NCI-H526 (cell line): ENCODE data around the gene SRSF12.

ENCODE experiments used
- DNase-seq, 2 experiments: peaks; one replicate each; lab custom pipeline; 2025; lab: John Stamatoyannopoulos, UW

SRSF12 gene

DNA sequence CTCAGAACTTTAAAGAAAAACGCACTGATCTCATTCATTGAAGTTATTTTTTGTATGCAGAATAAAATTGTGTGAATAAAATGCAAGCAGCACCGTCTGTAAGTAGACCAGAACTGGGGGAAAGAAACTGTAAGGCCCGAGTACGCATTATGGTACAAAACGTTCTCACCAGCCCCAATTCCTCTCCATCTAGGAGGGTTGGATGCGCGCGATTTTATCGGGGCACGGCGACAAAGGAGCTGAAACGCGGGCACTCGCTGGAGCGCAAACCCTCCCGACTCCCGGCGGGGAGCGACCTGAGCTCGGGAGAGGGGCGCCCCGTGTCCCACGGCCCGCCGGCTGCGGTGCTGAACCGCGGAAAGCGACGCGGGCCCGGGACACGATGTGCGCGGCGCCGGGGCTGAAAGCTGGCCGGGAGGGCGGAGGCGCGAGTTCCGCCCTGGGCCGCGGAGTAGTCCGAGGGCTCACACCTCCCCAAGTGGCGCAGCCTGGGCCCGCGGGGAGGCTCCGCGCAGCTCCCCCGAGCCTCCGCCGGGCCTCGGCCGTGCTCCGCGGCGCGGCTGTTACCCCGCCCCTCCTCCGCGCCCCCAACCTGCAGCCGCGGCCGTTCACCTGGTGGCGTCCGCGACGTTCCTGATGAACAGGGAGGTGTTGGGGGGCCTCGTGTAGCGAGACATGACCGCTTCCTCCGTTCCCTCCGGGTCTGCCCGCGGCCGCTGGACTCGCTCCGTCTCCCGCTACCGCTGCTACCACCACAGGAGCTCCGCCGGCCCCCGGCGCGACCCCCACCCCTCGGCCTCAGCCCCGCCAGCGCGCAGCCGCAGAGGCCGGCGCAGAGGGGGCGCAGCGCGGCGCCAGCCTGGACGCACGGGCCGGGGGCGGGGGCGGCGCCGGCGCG is at the start of gene SRSF12:
Gene SRSF12 (minus strand): TSS at position 861 of the 898 bp plus-strand sequence. CDS start 184 bp downstream, at position 677.
- peak; percentile 29 to 86 for DNase-seq

GRCh38 chr6:89162047-89162371 is 44.1 kb upstream of the SRSF12 start:
- no peak for DNase-seq

DNA sequence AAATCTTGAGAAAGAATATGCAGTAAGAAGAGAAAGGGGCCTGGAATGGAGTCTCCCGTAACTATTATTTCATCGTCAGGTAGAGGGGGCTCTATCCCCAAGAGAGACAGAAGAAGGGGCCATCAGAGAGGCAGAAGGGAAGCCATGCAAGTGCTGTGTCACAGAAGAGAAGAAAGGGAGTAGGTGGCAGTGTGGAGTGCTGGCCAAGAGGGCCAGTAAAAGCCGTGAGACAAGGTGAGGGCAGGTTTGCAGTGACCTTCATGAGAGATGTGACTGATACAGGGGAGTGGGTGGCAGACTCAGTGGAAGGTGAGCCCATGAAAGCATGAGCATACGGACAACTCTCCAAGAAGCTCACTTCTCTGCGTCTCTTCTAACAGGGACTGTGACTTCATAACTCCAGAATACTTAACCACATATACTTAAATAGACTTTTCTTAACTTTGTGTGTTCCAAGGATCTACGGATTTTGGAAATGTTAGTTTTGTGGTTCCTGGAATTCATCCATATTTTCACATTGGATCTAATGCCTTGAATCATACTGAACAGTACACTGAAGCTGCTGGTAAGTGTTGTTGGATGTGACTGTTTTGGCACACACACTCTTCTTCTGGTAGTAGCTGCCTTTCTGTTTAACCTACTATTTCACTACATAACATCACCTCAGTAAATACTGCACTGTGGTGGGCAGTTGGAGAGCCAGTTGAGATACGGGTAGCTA is 43.6 kb upstream of the SRSF12 start:
- DNase-seq = peak in 1 of 2 experiments; percentile 3

- no peak for DNase-seq
Measured at GRCh38 chr6:89160331-89161092, 42.6 kb upstream of the SRSF12 start.

GRCh38 chr6:89154131-89154530 is 36.3 kb upstream of the SRSF12 start:
- DNase-seq = no peak

DNA sequence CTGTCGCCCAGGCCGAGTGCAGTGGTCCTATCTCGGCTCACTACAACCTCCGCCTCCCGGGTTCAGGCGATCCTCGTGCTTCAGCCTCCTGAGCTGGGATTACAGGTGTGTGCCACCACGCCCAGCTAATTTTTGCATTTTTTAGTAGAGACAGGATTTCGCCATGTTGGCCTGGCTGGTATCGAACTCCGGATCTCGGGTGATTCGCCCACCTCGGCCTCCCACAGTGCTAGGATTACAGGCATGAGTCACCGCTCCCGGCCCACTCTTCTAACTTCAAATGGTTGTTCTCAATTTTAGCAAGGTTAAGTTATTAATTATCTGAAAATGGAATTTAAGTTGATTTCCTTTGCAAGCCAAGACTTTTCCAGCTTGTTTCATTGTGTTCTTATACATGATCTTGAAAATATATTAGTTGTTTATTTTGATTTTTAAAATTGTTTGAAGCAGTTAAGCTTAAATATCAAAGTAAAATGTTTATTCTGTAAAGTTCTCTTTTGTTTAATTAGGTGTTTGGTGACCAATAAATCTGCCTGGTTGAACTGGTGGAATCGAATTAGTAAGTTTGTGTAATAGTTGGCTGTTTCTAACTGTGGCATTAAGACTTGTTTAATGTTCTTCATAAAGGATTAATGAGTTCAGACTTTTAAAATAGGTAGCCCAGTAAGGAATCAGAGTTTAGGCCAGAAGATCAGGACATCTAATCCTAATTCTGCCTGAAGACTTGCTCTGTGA is 30.3 kb upstream of the SRSF12 start:
- DNase-seq = no peak

DNA sequence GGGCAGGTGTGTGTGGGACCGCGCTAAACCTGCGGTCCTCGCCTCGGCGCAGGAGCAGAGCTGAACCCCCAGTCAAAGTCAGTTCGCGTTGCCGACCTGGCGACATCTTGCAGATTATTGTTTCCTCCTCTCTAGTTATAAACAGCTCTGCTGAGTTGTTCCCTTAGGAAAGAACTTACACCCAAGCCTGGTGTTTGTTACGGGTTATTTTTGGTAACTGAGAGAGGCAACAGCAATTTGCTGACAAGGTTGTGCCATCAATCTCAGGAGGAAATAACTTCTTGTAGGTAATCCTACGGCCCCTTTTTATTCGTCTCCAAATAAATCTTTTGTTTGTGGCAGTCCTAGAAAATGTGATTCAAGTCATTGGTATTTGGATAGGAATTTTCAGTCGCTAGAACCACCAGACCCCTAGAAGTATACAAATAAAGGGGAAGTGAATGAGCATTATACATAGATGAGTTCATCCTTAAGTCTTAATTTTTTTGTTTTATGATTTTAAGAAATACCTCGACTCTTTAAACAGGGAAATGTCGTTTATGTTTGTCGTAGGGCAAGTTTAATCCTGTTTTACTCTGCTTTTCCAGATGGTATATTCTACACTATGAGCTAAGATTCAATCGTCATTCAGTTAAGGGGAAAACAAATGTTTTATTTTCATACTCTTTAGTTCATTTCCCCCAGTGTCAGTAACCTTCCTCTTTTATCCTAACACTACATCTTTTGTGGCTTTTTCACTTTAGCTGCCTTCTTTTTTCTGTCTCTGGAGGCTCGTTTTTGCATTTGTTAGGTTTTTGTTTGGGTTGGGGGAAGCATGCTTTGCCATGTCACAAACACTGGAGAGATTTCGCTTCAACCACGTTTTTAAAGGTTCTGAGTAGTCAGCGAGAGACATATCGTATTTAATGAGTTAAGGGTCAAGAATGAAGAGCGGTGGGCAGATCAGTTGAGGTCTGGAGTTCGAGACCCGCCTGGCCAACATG is 29.1 kb upstream of the SRSF12 start:
- peak in 1 of 2 experiments; percentile 61 for DNase-seq

DNA sequence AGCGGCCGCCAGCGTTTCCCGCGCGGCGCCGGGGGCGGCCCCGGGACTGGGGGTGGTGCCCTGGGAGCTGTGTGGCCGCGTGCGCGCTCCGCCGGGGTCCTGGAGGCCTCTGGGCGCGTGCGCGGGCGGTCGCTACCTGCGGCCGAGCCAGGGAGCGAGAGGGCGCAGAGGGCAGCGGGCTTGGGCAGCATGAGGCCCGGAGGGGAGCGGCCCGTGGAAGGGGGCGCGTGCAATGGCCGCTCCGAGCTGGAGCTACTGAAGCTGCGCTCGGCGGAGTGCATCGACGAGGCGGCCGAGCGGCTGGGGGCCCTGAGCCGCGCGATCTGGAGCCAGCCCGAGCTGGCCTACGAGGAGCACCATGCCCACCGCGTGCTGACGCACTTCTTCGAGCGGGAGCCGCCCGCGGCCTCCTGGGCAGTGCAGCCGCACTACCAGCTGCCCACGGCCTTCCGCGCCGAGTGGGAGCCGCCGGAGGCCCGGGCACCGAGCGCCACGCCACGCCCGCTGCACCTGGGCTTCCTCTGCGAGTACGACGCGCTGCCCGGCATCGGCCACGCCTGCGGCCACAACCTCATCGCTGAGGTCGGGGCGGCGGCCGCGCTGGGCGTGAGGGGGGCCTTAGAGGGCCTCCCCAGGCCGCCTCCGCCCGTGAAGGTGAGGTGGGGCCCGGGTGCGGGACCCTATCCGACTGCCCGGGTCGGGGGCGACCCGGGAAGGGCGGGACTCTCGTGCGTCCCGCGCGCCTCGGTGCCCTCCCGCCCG is 28.3 kb upstream of the SRSF12 start, which contains the start of gene PM20D2:
Gene PM20D2 (plus strand): TSS at position 100 of the 762 bp plus-strand sequence. CDS start 90 bp downstream, at position 190.
- peak; percentile 28 to 83 for DNase-seq

DNA sequence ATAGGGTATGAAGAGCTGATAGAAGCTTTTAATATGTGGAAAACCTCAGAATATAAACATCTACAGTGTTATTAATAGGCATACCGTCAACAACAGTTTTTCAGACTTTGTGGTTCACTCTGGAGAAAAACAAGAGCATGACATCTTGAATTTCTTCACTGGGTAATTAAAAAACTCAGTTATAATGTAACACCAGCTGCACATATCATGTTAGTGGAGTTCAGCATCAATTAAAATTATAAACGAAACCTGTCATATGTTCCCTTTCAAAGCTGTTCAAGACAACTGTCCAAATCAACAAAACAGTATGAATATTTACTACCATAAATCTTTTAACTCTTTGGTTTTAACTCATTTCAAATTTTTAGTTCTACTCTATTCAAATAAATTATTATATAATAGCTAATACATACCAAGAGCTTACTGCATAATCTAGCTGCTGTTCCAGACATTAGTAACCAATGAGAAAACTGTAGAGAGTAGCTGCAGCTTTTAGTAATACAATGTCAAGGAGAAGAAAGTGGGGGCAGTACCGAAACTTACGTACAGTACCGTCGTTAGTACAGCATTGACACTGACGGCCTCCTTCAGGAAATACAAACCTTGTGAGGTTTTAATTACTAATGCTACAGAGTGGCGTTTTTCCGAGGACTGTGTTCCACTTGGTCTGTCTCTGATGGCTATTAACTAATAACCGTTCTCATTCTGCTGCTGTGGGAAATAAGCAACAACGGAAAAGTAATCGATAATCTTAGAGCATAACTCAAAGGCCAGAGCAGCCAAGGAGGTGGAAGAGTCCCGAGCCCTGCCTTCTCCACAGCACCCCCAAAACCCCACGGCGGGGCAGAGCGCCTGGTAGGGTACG is 27.5 kb upstream of the SRSF12 start:
- DNase-seq = peak; percentile 5 to 19

GRCh38 chr6:89144354-89144906 is 26.6 kb upstream of the SRSF12 start:
- peak; percentile 94 to 97 for DNase-seq

DNA sequence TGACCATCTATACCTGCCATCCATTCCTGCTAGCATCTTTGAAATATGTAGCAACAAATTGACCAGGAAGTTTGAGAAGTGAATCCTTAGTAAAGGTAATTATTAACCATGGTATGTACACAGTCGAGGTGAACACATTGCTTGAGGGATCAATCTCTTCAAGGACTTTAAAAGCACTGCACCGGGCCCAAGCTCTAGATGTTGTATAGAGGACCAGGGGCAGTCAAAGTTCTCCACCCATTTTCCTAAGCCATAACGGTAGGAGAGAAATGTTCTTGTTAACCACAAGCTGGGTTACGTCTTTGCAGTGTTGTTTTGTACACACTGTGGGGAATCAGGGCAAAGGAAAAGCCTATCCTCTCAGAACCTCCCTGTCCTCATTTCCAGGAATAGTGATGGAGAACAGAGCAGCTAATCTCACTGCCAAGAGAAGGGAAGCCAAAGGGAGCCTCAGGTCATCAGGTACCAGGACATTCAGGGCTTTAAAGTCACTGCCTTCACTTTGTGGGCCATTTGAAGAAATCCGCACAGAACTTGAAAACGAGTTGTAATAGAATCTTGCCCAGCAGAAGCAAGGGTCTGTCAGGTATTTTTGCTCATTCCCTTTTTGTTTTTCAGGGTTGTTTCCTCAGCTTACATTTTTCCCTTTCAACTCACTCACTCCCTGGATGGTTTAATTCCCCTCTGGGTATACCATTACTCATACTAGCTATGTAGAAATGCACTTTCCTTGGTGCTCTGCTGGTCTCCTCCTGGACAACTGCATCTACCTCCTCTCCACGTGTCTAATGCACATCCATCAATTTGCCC is 22.7 kb upstream of the SRSF12 start:
- peak in 1 of 2 experiments; percentile 24 for DNase-seq

DNA sequence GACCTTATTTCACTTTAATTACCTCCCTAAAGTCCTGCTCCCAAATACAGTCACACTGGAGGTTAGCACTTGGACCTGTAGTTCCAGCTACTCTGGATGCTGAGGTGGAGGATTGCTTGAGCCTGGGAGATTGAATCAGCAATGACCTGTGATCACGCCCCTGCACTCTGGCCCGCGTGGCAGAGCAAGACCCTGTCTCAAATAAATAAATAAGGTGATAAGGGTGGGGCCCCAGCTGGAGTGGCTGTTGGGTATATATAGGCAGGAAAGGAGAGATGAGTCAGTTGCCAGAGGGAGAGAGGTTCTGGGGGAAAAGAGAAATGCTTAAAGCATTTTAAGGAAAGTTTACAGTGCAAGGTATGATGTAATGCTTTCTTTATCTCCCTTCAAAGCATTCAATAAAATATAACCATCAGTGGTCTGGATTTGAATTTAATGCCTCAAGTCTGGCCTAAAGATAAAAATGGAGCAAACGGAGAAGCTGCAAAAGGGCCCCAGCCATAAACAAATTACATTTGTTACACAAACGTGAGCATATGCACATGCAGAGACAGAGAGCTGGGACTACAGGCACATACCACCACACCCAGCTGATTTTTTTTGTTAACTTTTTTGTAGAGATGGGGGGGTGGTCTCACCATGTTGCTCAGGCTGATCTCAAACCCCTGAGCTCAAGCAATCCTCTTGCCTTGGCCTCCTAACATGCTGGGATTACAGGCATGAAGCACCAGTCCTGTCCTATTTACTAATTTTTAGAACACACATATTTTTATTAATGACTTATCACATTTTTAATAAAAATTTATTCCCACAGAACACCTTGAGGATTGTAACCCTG is 21.9 kb upstream of the SRSF12 start:
- DNase-seq = peak in 1 of 2 experiments; percentile 15

- DNase-seq = no peak
Measured at GRCh38 chr6:89138173-89138572, 20.3 kb upstream of the SRSF12 start.

DNA sequence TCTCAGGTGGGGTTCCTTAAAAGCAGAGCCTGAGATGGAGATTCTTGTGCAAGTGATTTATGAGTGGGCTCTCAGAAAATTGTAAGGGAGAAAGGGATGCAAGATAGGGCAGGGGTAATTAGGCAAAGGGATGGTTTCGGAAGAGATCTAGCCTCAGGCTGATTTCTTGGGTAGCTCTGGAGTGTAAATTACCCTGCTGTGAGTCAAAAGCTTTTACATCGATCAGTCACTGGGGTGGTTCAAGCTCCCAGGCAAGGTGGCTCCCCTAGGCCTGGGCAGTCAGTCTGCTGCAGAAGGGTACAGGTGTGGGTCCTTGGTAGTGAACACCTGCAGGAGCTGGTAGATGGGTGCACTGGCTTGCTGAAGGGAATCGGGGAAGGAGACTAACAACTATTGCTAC is 16.9 kb upstream of the SRSF12 start:
- DNase-seq = no peak

GRCh38 chr6:89133981-89134380 is 16.1 kb upstream of the SRSF12 start:
- no peak for DNase-seq

DNA sequence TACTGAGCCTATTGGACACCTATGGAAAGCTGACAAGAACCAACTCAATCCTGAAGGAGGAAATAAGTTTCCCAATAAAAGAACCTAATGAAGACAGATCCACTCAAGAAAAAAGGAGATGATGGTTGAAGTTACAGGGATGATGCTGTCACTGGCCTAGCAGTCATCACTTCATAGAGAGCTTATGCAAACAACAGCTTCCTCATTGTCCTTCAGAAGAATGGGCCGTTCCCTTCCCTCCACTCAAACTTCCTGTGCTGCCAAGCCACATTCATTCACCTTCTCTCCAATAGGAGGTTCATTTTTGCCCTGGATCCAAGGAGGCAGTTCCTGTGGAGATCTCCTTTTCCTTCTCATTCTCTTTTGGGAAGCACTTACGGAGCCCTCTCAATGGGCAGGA is 14.2 kb upstream of the SRSF12 start:
- DNase-seq = no peak
